Sigmoid colon (tissue), 4 donors: Measurements from ENCODE around the gene PHF20.
"Not testable (repeated sequence)": the region's sequence is repeated elsewhere in the genome, so short reads cannot be mapped to it uniquely, and the experiment has no call there.

Experiments
- CTCF ChIP-seq, 4 experiments: fragments of 450-650 bp in 3 of 4; fragments of 200-600 bp in 1 of 4; IDR thresholded peaks; one replicate each; pipeline ENCODE4 v1.5.1; 2016 to 2019; ENCODE audit warnings: antibody characterized with exemption in 4 of 4, mild to moderate bottlenecking in 3 of 4, moderate library complexity in 2 of 4
- POLR2AphosphoS5 ChIP-seq, 4 donors: sonication (generic); formaldehyde crosslinking; IDR thresholded peaks; one replicate each; pipeline ENCODE4 v1.6.1; 2017; ENCODE audit warnings: antibody characterized with exemption in 4 of 4

DNA sequence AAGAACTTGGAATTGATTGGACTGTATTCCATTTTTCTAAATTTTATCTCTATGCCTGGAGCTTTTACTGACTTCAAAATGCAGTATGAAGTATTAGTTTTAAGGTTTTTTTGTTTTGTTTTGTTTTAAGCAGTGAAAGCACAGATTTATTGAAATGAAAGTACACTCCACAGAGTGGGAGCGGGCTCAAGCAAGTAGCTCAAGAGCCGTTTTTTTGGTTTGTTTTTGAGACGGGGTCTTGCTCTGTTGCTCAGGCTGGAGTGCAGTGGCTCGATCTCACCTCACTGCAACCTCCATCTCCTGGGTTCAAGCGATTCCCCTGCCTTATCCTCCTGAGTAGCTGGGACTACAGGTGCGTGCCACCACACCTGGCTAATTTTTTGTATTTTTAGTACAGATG, 72.1 kb downstream of the PHF20 start:
- not testable (repeated sequence) for TF ChIP-seq POLR2AphosphoS5, CTCF (IDR thresholded peaks at IDR 0.05)
